ENCODE measurements around the gene EID2. TPM values are rescaled to one million over a fixed set of nuclear protein-coding genes. Genes with fewer than 3 reads are reported as not detected.

The EID2 gene
- total and polyA plus RNA-seq, 2 of the 4 experiments (the other 2 are of a cell fraction): 5.7 to 9.8 TPM

DNA sequence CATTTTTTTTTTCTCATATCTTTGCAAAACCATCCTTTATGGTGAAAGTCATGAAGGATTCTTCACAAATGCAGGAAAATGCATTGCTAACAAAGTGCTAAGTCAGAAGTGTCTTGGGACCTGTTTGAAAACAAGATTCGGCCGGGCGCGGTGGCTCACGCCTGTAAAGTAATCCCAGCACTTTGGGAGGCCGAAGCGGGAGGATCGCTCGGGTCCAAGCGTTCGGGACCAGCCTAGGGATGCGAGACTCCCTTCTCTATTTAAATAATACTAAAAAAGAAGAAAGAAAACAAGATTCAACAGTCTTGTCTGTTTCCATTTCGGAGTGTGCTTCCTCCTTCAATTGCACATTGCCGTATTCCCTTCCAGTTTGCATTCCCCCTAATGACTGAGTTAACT, 8.1 kb downstream of the EID2 start (continued):
- TF ChIP-seq, protein P1, sequence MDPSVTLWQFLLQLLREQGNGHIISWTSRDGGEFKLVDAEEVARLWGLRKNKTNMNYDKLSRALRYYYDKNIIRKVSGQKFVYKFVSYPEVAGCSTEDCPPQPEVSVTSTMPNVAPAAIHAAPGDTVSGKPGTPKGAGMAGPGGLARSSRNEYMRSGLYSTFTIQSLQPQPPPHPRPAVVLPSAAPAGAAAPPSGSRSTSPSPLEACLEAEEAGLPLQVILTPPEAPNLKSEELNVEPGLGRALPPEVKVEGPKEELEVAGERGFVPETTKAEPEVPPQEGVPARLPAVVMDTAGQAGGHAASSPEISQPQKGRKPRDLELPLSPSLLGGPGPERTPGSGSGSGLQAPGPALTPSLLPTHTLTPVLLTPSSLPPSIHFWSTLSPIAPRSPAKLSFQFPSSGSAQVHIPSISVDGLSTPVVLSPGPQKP (IDR thresholded peaks at IDR 0.05; ENCODE audit: borderline replicate concordance, low read depth, low read length): no peak
- TF ChIP-seq RCOR1 (IDR thresholded peaks at IDR 0.05; ENCODE audit: insufficient replicate concordance, low read length) (no peak), POLR2A (IDR thresholded peaks at IDR 0.05; ENCODE audit: low read depth, low read length) (no peak)

DNA sequence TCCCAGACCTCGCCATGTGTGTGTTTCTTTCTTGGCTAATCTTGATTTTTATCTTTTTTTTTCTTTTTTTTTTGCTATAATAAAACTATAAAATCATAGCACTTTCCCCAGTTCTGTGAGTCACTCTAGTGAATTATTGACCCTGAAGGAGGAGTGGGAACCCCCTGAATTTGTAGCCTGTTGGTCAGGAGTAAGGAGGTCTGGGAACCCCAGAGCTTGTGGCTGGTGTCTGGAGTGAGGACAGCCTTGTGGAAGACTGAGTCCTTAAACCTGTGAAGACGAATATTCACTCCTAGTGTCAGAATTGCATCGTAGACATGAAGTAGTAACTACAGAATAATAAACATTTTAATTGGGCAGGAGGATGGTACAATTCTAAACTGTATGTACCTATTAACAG, 14.8 kb downstream of the EID2 start:
- Histone ChIP-seq H2BK5ac (ENCODE audit: low read depth, low read length, poor library complexity, severe bottlenecking) (no peak overlapping the region), H2AFZ (replicated peaks; ENCODE audit: low read length, poor library complexity) (no peak overlapping the region), H3K56ac (ENCODE audit: extremely low read depth, insufficient read depth, low read length) (no peak overlapping the region), H3K27me3 (ENCODE audit: control insufficient read depth, insufficient read depth, low read length) (no peaks in the 10 kb centered on the region), H3K14ac (replicated peaks; ENCODE audit: low read depth, low read length) (no peak overlapping the region), H2BK20ac (ENCODE audit: low read depth, low read length) (no peak overlapping the region), H3K18ac (ENCODE audit: low read depth, low read length) (no peak overlapping the region), H2AK5ac (ENCODE audit: low read depth, low read length) (no peak overlapping the region), H3K36me3 (ENCODE audit: control insufficient read depth, insufficient read depth, low read length) (peaks cover 1% of the 10 kb centered on the region; the same call in 1 of the 2 replicates), H3K23ac (ENCODE audit: low read depth, low read length) (no peak overlapping the region), H3K4ac (ENCODE audit: low read depth, low read length) (no peak overlapping the region), H3K79me1 (ENCODE audit: low read depth in 1 of 2, low read length in 2 of 2) (peaks cover 0 to 9% of the 10 kb centered on the region in 2 experiments; a peak in 2 of 4 replicates), H4K20me1 (ENCODE audit: insufficient read depth, low read length) (no peaks in the 10 kb centered on the region), H3K9ac (ENCODE audit: low read depth, low read length) (no peak overlapping the region), H3K27ac (ENCODE audit: insufficient read depth, low read length) (no peak overlapping the region), H3K4me2 (ENCODE audit: low read depth, low read length) (no peak overlapping the region), H3K9me3 (ENCODE audit: control insufficient read depth, insufficient read depth, low read length) (no peaks in the 10 kb centered on the region), H2BK120ac (ENCODE audit: low read depth, low read length) (no peak overlapping the region), H3K9me1 (ENCODE audit: insufficient read depth, low read length) (no peaks in the 10 kb centered on the region), H3K4me3 (ENCODE audit: insufficient read depth, low read depth, low read length) (no peak overlapping the region), H3K4me1 (ENCODE audit: control insufficient read depth, insufficient read depth, low read length) (no peaks in the 10 kb centered on the region), H4K5ac (ENCODE audit: low read depth, low read length) (no peak overlapping the region), H2AK9ac (replicated peaks; ENCODE audit: low read depth, low read length, poor library complexity) (no peak overlapping the region), H4K8ac (ENCODE audit: low read depth in 2 of 2, low read length in 2 of 2) (no peak overlapping the region), H2BK15ac (ENCODE audit: low read depth, low read length) (no peak overlapping the region), H4K91ac (ENCODE audit: insufficient read depth, low read depth, low read length) (no peak overlapping the region)
- ChIA-PET POLR2A (ENCODE audit: unreplicated experiment) (no interaction called here), CTCF (interaction anchor here (0.6 kb wide), 1 partner anchor 53 kb away, joined by 4 read pairs; no protein-coding TSS in a partner anchor)
- ATAC-seq (ENCODE audit: low read depth): no peak
- in situ Hi-C loops (cut with MboI; ENCODE audit: low sequenced_read_pairs) (no loop called here), dilution Hi-C loops (cut with HindIII; ENCODE audit: low sequenced_read_pairs, unreplicated experiment) (no loop called here), intact Hi-C loops (cut with micrococcal nuclease) (no loop called here)
- DNase-seq: no peak
- TF ChIP-seq CEBPB (IDR thresholded peaks at IDR 0.05; ENCODE audit: low read depth, low read length): no peak
- no peak for TF ChIP-seq MXI1 (IDR thresholded peaks at IDR 0.05; ENCODE audit: borderline replicate concordance, low read depth, low read length)
- TF ChIP-seq MAFK (IDR thresholded peaks at IDR 0.05; ENCODE audit: low read depth, low read length): no peak
- TF ChIP-seq, protein P1 (IDR thresholded peaks at IDR 0.05; ENCODE audit: borderline replicate concordance, low read depth, low read length): no peak
- no TSS peak for BruUV-seq (replicated peaks)
- no CpG with 5 or more reads among the region's 3 CpGs for WGBS, 2 experiments (ENCODE audit: extremely low coverage in 2 of 2, insufficient read length in 1 of 2)

Measured in IMR-90 (cell line).